HepG2 (cell line): Measurements from ENCODE around the gene PKP3. TPM values are rescaled to one million over a fixed set of nuclear protein-coding genes. Genes with fewer than 3 reads are reported as not detected.
A peak's percentile ranks its signal among the peaks of the same experiment; 100 is the strongest.

Experiments
- BHLHE40 ChIP-seq: IDR thresholded peaks from 2 replicates; pipeline ENCODE4 v1.6.1; 2011; ENCODE audit warnings: low read length, improper control_type of control experiment
- CHD4 ChIP-seq: fragments of 200-600 bp; sonication (generic); IDR thresholded peaks from 2 replicates; pipeline ENCODE4 v1.7.0; 2017; ENCODE audit warnings: mild to moderate bottlenecking, low read length, borderline replicate concordance
- IRX3 ChIP-seq: sonication (generic); formaldehyde crosslinking; IDR thresholded peaks from 2 replicates; pipeline ENCODE4 v1.8.1; 2023; ENCODE audit warnings: mild to moderate bottlenecking, low read depth, missing genetic modification reagents, borderline replicate concordance
- KDM1A ChIP-seq: IDR thresholded peaks from 2 replicates; pipeline ENCODE4 v1.6.1; 2016; ENCODE audit warnings: missing compliant biosample characterization
- KLF12 ChIP-seq: sonication (generic); formaldehyde crosslinking; IDR thresholded peaks from 2 replicates; pipeline ENCODE4 v1.4.0; 2020; ENCODE audit warnings: missing genetic modification reagents, borderline replicate concordance
- PRDM10 ChIP-seq: sonication (generic); formaldehyde crosslinking; IDR thresholded peaks from 2 replicates; pipeline ENCODE4 v1.4.0; 2020; ENCODE audit warnings: low read depth, missing genetic modification reagents
- SAP130 ChIP-seq: IDR thresholded peaks from 2 replicates; pipeline ENCODE4 v1.6.1; 2016; ENCODE audit warnings: low read depth
- SNAPC5 ChIP-seq: sonication (generic); formaldehyde crosslinking; IDR thresholded peaks from 2 replicates; pipeline ENCODE4 v1.8.1; 2023; ENCODE audit warnings: mild to moderate bottlenecking, missing genetic modification reagents, borderline replicate concordance
- ZFP82 ChIP-seq: sonication (generic); formaldehyde crosslinking; IDR thresholded peaks from 2 replicates; pipeline ENCODE4 v1.5.1; 2020; ENCODE audit warnings: mild to moderate bottlenecking, missing genetic modification reagents, borderline replicate concordance
- ZNF207 ChIP-seq: fragments of 450-650 bp; IDR thresholded peaks from 2 replicates; pipeline ENCODE4 v1.6.1; 2016; ENCODE audit warnings: antibody characterized with exemption, borderline replicate concordance
- ZNF251 ChIP-seq: sonication (generic); formaldehyde crosslinking; IDR thresholded peaks from 2 replicates; pipeline ENCODE4 v1.9.0; 2021; ENCODE audit warnings: mild to moderate bottlenecking, missing genetic modification reagents
- ZNF513 ChIP-seq: sonication (generic); formaldehyde crosslinking; conservative IDR thresholded peaks from 2 replicates; pipeline ENCODE4 v1.5.0; 2020; ENCODE audit warnings: missing genetic modification reagents
- ZNF549 ChIP-seq: sonication (generic); formaldehyde crosslinking; IDR thresholded peaks from 2 replicates; pipeline ENCODE4 v1.5.0; 2020; ENCODE audit warnings: missing genetic modification reagents
- ZNF773 ChIP-seq: sonication (generic); formaldehyde crosslinking; IDR thresholded peaks from 2 replicates; pipeline ENCODE4 v1.4.0; 2020; ENCODE audit warnings: missing genetic modification reagents, borderline replicate concordance
- ZNF775 ChIP-seq: sonication (generic); formaldehyde crosslinking; IDR thresholded peaks from 2 replicates; pipeline ENCODE4 v1.4.0; 2020; ENCODE audit warnings: missing genetic modification reagents, mild to moderate bottlenecking, moderate library complexity, borderline replicate concordance
- ZNF83 ChIP-seq: sonication (generic); formaldehyde crosslinking; IDR thresholded peaks from 2 replicates; pipeline ENCODE4 v1.4.0; 2020; ENCODE audit warnings: missing genetic modification reagents, mild to moderate bottlenecking, borderline replicate concordance
- polyA plus RNA-seq, 8 experiments: library from polyadenylated mRNA; depleted of rRNA in 3 of 8; stranded (reverse) in 7 of 8; unstranded in 1 of 8; fragments of >200 nt; fragmentation: Illumina TruSeq in 4 of 8; extraction: Trizol in 4 of 8; gene quantifications; 2 replicates each; pipeline versions ENCODE4 v1.2.1 to v1.2.3, GENCODE V29; 2011 to 2016; ENCODE audit warnings: low read depth in 4 of 8, missing spikeins in 1 of 8, mixed read lengths in 1 of 8; ENCODE audit not compliant: insufficient read depth in 1 of 8
- total RNA-seq, 5 experiments: library from RNA; depleted of rRNA; stranded (reverse); fragments of >200 nt; fragmentation: Illumina TruSeq; extraction: Trizol; gene quantifications; 2 replicates each; pipeline ENCODE4 v1.2.3, GENCODE V29; 2016; ENCODE audit warnings: low read depth in 1 of 5
- TF ChIP-seq, protein P1 (sequence below): sonication (generic); formaldehyde crosslinking; conservative IDR thresholded peaks from 2 replicates; pipeline ENCODE4 v1.4.0; 2020; ENCODE audit warnings: missing genetic modification reagents
- TF ChIP-seq, protein P2 (sequence below): sonication (generic); formaldehyde crosslinking; IDR thresholded peaks from 2 replicates; pipeline ENCODE4 v1.4.0; 2020; ENCODE audit warnings: missing genetic modification reagents

Gene PKP3
- total and polyA plus RNA-seq, 2 of the 13 experiments (the other 11 are each of a cell fraction or from before 2014, with no cell fraction given), result 18.0 to 28.7 TPM

GRCh38 chr11:447923-448731, 54.1 kb downstream of the PKP3 start (continued):
- TF ChIP-seq ZNF775 (CRISPR knock-in tag) (no peak), ZNF251 (no peak), SAP130 (peak; percentile 92), CHD4 (no peak), IRX3 (CRISPR knock-in tag) (0 out of 2 replicates have a peak, but pooled peaks have one; percentile 46), BHLHE40 (0 out of 2 replicates have a peak, but pooled peaks have one; percentile 10), KLF12 (CRISPR knock-in tag) (0 out of 2 replicates have a peak, but pooled peaks have one; percentile 67), PRDM10 (CRISPR knock-in tag) (0 out of 2 replicates have a peak, but pooled peaks have one; percentile 57), ZNF513 (CRISPR knock-in tag) (no peak), ZFP82 (CRISPR knock-in tag) (no peak), ZNF83 (CRISPR knock-in tag) (no peak), ZNF549 (CRISPR knock-in tag) (no peak), KDM1A (CRISPR knock-in tag) (peak; percentile 78), SNAPC5 (CRISPR knock-in tag) (no peak), ZNF207 (no peak), ZNF773 (0 out of 2 replicates have a peak, but pooled peaks have one; percentile 65)
- TF ChIP-seq, protein P1, sequence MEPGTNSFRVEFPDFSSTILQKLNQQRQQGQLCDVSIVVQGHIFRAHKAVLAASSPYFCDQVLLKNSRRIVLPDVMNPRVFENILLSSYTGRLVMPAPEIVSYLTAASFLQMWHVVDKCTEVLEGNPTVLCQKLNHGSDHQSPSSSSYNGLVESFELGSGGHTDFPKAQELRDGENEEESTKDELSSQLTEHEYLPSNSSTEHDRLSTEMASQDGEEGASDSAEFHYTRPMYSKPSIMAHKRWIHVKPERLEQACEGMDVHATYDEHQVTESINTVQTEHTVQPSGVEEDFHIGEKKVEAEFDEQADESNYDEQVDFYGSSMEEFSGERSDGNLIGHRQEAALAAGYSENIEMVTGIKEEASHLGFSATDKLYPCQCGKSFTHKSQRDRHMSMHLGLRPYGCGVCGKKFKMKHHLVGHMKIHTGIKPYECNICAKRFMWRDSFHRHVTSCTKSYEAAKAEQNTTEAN (CRISPR knock-in tag), result no peak
- TF ChIP-seq, protein P2, sequence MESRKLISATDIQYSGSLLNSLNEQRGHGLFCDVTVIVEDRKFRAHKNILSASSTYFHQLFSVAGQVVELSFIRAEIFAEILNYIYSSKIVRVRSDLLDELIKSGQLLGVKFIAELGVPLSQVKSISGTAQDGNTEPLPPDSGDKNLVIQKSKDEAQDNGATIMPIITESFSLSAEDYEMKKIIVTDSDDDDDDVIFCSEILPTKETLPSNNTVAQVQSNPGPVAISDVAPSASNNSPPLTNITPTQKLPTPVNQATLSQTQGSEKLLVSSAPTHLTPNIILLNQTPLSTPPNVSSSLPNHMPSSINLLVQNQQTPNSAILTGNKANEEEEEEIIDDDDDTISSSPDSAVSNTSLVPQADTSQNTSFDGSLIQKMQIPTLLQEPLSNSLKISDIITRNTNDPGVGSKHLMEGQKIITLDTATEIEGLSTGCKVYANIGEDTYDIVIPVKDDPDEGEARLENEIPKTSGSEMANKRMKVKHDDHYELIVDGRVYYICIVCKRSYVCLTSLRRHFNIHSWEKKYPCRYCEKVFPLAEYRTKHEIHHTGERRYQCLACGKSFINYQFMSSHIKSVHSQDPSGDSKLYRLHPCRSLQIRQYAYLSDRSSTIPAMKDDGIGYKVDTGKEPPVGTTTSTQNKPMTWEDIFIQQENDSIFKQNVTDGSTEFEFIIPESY (CRISPR knock-in tag), result no peak
